NCI-H82 treated with DMSO at 0.1 percent for 48 hours (cell line): Measurements from ENCODE around the gene IL1F10.

Experiments used
- DNase-seq: peaks from one replicate; lab custom pipeline; 2025; ENCODE audit not compliant: unreplicated experiment; lab: John Stamatoyannopoulos, UW

Gene IL1F10

DNA sequence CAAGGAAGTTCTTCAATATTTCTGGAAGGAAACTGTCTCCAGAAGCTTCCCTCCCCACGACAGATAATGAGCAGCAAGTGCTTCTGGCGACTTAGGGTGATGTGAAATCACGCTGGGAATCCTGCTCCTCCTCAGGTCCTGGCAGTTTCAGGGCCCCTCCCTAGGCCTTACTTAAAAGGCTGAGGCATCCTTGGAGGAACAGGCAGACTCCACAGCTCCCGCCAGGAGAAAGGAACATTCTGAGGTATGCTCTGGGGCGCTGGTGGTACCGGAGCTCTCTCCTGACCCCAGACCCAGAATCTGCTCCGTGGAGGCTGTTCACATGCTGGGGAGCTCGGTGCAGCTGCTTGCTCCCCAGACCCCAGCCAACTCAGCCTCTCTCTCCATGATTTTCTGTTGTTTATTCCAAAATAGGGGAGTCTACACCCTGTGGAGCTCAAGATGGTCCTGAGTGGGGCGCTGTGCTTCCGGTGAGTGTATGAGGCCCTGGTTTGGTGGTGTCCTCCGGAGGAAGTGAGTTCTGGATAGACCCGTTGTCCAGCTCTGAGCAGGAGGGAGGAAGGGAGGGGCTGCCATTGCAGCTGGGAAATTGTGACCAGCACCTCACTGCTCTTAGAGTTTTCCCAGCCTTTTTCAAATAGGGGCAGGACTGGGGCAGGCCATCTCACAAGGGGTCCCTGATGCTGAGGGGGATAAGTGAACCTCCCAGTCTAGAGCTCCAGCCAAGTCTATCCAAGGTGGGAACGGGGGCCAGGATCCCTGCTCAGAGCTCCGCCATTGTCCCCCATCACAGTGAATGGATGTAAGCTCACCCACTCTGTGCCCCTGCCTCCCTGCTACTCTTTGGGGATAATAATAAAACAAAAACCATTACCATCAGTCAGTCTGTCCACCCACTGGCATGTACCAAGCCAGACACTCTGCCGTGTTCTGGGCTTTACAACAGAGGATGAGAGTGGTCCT lies 8.5 kb upstream of the IL1F10 start, which contains the start of gene IL36RN:
Gene IL36RN (plus strand): TSS at position 201 of the 963 bp plus-strand sequence. CDS start 241 bp downstream, at position 442.
- DNase-seq, result no peak

DNA sequence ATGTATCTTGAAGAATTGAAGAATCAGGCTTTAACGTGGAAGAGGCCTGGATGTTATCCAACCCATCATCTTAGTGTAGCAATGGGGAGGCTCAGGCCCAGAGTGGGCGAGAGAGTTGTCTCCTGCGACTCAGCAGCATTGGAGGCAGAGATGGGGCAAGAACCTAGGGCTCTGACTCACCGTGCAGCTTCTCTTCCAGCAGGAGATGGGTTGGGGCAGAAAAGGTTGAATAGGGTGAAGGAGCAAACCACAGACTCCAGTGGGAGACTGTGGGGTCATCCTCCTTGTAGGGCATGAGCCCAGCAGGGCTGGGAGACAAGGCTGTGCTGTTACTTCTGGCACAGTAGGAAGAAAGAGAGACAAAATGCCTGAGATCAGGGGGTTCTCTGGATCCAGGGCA lies 7.4 kb upstream of the IL1F10 start:
- no peak for DNase-seq

DNA sequence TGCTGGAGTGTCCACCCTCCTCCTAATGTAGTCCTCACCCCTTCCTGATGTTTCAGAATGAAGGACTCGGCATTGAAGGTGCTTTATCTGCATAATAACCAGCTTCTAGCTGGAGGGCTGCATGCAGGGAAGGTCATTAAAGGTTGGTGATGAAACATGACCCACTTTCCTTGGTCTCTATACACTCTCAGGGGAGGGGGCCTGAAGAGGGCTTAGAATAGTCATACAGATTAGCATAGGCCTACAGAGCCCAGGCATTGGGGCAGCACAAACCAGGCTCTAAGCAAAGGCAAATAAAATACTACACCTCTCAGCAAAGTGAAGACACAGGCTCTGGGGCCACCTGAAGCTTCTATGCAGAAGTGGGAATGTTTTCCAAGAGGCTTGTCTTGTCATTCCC lies 7.0 kb upstream of the IL1F10 start:
- no peak for DNase-seq

DNA sequence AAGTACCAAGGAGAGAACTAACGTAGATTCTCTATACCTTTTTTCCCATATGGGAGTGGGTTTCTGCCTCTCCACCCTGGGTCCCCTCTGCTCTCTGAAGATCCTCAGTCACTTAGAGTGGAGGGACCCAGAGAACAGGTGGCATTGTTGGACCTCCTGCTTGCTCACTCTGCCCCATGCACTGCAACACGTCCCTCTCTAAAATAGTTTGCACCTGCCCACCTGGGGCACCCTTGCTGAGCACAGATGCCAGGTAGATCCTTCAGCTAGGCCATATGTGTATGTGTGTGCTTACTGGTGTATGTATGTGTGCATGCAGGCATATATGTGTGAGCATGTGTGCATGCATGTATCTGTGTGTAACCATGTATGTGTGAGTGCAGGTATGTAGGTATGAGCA lies 6.5 kb upstream of the IL1F10 start:
- DNase-seq, result no peak

DNA sequence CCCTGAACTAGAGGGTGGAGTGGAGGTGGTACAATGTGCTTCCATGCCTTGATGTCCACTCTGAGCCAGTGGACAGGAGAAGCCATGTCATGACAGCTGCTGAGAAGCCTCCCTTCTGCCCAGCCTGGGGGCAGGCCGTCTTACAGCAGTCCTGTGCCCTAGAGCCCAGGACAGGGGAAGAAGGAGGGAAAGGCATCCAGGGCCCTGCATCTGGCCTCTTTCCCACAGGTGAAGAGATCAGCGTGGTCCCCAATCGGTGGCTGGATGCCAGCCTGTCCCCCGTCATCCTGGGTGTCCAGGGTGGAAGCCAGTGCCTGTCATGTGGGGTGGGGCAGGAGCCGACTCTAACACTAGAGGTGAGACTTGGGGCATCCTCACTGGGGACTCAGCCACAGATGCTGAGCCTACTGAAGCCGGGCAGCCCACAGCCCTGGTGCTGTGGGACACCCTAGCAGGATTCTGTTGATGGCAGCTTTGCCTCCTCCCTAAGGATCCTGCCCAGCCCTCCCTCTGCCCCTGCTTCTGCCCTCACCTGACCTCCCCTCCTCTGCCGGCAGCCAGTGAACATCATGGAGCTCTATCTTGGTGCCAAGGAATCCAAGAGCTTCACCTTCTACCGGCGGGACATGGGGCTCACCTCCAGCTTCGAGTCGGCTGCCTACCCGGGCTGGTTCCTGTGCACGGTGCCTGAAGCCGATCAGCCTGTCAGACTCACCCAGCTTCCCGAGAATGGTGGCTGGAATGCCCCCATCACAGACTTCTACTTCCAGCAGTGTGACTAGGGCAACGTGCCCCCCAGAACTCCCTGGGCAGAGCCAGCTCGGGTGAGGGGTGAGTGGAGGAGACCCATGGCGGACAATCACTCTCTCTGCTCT lies 5.6 kb upstream of the IL1F10 start:
- DNase-seq, result no peak

DNA sequence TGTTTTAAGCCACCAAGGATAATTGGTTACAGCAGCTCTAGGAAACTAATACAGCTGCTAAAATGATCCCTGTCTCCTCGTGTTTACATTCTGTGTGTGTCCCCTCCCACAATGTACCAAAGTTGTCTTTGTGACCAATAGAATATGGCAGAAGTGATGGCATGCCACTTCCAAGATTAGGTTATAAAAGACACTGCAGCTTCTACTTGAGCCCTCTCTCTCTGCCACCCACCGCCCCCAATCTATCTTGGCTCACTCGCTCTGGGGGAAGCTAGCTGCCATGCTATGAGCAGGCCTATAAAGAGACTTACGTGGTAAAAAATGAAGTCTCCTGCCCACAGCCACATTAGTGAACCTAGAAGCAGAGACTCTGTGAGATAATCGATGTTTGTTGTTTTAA lies 3.5 kb upstream of the IL1F10 start:
- DNase-seq, result no peak

DNA sequence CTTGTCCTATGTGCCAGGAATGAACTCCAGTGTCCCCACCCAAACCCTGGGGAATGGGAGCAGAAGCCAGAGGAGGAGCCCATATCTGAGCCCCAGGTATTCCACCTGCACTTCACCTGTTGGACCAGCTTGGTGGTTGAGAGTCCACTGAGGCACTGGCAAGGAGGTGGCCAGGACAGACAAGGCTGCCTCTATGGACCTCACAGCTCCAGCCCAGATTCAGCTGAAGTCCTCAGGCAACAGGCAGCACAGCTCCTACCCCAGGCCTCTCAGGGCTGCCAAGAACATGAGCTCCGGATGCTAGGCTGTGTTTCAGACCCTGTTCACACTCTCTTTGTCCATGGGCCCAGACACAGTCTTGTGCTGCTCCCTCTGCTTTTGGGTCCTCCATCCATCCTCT lies 2.9 kb upstream of the IL1F10 start:
- no peak for DNase-seq

DNA sequence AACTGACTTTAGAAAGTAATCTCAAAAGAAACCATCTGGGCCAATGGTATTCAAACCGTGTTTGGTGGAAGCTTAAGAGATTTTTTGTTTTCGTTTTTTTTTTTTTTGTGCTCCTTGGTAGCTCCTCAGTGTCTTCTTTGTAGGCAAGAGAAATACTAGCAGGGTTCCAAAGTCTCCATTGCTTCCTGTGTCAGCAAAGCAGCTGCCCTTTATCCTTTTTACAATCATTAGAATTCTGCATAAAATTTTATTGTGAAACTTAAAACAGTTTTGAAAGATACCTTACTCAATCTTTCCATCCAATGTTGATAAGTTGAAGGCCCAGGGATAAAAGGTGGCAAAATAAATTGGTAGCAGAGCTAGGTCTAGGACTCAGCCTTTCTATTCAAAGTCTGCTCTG lies 479 bp downstream of the IL1F10 start:
- DNase-seq, result no peak

DNA sequence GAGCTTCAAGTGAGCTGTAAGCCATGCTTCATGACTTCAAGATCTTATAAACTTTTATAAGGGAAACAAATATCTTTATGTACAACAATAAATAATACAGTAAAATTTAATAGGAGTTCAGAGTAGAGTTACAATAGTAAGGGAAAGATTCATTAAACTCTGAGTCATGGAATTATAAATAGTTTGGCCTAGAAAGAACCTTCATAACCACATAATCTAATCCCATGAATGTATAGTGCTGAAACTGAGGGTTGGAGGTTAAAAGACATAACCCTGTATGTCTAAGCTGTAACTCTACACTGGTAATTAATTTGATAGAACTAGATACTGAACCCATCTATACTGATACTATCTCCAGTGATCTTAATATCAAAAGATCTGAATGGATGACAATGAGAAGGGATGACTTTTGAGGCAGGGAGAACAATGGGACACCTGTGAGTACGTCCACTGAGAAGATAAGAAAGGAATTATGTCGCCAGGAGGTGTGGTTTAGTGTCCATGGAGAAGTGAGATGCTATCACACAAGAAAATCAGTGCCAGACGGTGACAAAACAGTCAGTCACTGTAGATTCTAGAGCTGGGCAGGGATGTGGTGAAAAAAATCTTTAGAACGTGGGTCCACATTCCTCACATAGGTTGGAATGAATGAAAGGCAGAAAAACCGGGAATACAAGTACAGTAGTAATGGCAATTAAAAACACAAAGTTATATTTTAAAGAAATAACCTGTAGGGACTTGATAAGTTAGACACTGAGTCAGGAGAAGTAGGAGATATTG lies 1.1 kb downstream of the IL1F10 start:
- no peak for DNase-seq

DNA sequence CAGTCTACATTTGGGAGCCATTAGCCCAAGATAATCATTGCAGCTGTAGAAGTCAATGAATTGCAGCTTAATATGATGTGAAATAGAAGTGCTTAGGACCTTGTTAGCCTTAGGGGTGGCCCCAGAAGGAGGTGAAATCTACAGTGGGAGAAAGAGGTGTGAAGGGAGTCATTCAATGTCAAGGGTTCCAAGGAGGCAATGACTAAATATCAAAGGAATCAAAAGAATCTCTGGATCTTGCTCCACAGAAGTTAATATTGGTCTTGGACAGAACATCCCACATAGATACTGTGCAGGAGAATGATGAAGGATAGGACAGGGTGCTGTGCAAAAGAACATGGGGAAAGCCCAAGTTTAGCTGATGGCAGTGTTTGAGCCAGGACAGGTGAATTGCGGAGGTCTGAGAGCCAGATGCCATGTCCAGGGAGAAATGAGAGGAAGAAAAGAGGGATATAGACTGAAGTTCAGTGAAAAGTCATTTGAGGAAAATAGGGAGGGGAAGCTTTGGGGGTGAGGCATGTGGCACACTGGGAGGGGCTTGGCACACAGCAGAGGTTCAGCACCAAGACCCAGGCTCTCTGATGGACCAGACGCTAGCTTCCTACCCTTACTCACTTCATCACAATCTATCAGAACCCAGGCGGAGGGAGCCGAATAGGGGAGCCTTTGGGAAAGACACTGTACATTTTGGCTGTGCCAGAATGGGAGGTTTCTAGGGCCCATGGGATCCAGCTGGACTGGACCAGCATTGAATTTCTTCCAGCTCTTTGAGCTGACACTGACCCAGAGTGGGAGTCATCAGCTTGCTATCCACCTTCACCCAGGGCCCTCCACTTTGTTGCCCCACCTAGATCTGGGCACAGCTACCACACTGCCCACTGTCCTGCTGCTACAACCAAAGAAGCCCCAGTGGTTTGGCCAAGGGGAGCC lies 2.2 kb downstream of the IL1F10 start:
- no peak for DNase-seq

DNA sequence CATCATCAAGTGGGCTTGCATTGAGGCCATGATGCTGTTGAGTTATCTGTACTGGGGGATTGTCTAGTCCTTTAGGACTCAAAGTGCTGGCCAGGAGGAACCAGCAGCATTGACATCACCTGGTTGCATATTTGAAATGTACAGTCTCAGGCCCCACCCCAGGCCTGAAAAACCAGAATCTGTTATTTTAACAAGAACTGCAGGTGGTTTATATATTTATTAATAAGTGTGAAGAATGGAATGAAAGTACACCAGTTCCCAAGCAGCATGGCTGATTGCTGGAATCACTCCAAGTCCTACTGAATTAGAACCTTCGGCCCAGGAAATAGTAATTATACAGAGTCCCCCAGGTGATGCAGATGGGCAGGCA lies 2.8 kb downstream of the IL1F10 start:
- DNase-seq, result no peak

DNA sequence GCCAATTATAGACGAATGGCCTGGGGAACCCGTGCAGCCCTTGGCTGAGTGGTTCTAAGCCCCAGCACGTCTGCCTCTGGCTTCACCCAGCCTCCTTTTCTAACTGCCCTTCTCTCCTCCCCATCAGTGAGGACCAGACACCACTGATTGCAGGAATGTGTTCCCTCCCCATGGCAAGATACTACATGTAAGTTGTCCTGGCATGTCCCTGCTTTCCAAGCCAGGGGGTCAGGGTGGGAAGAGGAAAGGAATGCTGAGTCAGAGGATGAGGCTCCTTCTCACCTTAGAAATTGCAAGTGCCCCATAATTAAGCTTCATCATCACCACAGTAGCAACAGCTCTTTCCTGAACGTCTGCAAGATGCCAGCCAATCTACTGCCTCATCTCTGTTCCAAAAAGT lies 4.8 kb downstream of the IL1F10 start:
- DNase-seq, result no peak

DNA sequence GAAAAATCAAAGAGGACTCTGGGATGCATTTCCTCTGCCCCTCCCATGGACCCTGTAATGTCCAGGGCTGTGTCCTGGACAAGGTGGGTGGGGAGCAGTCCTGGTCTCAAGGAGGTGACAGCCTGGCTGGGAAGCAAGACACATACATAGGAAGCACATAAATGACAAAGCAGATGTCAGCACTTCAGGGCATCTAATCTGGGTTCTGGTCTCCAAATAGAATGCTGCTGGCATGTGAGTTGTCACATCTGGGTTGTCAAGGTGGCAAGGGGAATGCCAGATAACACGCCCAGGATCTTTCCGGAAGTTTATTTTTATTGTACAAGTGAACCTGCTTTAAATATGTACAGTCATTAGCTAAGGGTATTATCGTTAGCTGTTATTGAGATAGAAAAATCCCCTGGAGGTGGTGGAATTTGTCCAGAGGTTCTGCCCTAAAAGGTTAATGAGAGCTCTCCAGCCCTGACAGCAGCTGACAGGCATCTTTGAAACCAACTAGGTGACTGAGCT lies 5.6 kb downstream of the IL1F10 start:
- no peak for DNase-seq

DNA sequence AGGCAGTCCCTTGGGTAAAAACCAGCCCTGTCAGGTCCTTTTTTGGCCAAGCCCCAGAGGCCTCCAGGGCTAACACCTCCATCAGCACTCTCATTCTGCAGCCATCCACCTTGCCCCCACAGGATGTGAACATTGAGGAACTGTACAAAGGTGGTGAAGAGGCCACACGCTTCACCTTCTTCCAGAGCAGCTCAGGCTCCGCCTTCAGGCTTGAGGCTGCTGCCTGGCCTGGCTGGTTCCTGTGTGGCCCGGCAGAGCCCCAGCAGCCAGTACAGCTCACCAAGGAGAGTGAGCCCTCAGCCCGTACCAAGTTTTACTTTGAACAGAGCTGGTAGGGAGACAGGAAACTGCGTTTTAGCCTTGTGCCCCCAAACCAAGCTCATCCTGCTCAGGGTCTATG lies 7.3 kb downstream of the IL1F10 start:
- no peak for DNase-seq

DNA sequence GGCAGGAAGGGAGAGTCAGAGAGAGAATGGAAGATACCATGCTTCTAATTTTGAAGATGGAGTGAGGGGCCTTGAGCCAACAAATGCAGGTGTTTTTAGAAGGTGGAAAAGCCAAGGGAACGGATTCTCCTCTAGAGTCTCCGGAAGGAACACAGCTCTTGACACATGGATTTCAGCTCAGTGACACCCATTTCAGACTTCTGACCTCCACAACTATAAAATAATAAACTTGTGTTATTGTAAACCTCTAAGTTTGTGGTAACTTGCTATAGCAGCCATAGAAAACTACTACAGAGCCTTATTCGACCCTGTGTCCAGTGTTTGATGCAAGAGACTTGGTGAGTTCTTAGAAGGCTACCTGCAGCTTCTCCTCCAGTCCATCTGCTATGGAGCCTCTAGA lies 7.8 kb downstream of the IL1F10 start:
- no peak for DNase-seq

DNA sequence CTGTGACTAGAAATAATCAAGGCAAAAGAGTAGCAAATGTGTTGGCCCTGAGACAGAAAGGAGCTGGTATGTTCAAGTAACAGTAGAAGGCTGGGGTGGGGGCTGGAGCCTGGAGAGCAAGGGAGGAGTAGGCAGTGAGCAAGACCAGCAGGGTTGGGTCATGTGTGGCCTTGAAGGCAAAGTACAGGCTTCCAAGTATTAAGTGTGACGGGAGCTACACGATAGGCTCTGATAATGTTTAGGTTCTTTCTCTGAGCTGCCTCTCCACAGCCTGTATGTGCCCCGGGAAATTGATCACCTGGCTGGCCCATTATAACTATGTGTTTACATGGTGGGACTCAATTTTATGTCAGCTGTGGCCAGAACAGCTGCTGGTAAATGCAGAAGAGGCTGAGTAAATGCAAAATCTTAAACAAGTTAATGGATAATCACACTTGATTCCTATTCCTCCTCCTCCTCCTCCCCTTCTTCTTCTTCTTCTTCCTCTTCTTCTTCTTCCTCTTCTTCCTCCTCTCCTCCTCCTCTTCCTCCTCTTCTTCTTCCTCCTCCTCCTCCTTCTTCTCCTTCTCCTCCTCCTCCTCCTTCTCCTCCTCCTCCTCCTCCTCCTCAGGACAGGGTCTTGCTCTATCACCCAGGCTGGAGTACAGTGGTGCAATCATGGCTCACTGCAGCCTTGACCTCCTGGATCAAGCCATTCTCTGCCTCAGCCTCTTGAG lies 9.3 kb downstream of the IL1F10 start:
- DNase-seq, result no peak

DNA sequence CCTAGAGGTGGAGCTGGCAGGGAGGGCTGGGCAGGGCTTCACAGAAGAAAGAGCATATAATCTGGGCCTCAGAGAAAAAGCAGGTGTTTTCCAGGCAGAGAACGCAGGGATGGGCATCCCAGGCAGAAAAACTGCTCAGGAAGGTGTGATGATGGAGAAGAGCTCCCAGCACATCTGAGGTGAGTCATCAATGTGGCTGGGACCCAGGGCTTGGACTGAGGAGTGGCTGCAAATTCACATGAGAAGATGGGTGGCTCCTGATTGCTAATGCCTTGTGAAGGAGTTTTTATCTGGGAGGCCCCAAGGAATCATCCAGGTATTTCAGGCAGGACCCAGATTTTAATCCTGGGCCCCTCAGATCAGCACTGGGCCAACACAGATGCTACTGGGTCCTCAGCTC lies 10.2 kb downstream of the IL1F10 start:
- DNase-seq, result no peak

DNA sequence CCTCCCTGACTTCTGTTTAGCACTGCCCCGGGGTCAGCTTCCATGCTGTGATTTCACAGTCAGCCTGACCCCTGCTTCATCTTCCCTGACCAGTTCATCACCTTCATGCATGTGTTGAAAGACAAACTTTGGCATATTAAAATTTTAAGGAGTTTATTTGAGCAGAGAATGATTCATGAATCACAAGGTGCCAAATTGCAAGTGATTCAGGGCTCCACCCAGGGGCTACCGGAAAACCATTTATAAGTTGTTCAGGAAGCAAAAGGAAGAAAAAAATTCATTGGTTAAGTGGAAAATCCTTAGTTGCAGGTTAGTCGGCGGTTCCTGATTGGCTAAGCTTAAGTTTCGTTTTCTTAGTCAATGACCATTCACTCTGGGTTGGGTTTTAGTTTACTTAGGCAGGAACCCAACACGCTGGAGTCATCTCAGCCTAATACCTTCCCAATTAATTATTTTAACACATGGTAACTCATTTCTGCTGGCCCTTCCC lies 10.6 kb downstream of the IL1F10 start:
- DNase-seq, result no peak

DNA sequence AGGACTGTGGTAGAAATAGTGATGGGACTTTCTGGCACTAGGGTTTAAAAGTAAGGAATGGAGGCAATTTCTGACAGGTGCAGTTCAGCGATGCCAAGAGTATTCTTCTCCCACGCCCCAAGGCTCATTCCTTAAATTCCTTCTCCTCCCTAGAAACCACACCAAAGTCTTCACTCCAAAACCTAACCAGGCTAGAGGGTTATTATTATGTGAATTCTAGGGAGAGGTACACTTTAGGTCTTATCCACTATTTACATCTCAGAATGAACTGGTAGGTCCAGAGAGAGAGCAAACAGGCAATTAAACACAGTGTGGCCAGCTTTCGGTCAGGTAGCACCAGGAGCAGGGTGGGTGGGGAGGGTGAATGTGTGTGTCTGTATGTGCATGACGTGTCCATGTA lies 11.4 kb downstream of the IL1F10 start:
- DNase-seq, result no peak
